RCC 7860 (cell line): ENCODE results near the gene PPL.
"Not testable (repeated sequence)": the region's sequence is repeated elsewhere in the genome, so short reads cannot be mapped to it uniquely, and the experiment has no call there.

Experiments
- DNase-seq: peaks from one replicate; pipeline ENCODE4 v3.0.0-alpha.2; 2015; ENCODE audit warnings: low spot score
- FAIRE-seq: peaks from 2 replicates; lab custom pipeline; 2012; peaks lifted over from hg19 to GRCh38; lab: Jason Lieb, UNC

Gene PPL

DNA sequence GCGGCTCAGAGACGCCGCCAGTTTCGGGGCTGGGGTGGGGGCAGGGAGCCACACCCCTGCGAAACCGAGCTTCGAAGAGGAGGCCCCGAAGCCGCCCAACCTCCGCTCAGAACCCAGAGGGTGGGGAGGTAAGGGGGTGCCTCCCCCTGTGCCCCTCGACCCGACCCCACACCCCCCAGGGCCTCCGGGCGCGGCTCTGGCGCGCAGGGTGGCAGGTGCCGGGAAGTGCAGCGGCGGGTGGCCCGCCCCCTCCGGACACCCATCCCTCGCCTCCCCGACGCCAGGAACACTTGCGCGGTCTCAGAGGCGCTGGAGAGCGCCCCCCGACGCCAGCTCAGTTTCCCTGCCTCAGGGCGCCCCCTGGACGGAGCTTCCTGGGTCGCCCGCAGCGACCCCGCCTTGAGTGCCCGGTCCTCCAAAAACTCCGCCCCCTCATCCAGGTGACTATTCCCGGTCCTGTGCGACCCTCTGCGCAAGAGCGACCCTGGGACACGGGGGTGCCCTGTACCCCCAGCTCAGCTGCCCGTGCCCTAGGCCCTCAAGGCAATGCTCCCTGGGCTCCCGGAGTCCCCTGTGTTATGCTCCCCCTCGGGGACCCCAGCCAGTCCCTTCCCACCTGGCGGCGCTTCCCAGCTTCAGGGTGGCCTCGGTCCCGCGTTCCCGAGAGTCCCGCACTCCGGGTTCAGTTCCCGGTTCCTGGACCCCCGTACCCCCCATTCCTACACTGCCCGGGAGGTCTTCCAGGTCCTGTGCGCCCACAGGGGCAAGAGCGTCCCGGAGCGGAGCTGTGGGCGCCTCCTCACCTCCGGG, 562 bp downstream of the PPL start:
- FAIRE-seq (no peak), DNase-seq (no peak)

DNA sequence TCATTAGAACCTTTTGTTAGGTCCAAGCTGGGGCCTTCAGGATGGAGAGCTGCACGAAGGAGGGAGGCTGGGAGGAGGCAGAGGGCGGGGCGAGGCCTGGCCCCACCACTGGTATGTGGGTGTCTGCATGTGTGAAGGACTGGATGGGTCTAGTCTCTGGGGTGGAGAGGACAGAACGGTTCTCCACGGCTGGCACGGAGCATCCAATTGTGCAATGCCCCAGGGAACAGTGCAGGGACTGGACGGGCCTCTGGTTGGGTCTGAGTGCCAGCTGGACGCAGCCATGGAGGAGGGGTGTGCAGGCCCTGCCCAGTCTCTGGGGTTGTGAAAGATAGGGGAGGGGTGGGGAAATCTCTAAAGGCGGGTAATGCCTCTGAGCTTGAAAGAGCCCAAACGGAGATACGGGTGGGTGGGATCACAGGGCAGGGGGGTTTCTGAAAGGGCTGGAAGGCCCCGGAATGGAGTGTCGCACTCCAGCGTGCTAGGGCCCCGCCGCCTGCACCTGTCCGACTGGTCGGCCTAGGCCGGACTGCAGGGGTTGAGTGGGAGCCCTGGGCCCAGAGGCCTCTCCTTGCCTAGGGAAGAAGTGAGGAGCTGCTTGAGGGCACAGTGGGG, 1.6 kb downstream of the PPL start:
- DNase-seq, result no peak
- FAIRE-seq, result no peak

DNA sequence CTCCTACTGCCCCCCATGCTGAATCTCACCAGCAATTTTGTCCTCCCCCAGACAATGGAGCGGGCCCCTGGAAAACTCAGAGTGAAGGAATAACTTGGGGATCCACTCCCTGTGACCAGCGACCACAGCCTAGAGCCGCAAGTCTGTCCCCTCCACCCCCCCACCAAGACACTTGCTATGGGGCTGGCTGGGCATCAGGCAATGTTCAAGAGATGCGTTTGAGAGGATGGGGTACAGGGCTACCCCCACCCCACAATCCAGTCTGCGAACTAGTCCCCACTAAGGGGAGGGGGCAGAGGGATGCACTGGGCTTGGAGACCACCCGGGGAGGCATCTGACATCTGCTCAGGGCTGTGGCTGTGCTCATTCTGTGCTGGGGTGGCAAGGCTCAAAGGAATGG, 2.4 kb downstream of the PPL start:
- no peak for DNase-seq
- no peak for FAIRE-seq

GRCh38 chr16:4933871-4934395, 3.0 kb downstream of the PPL start:
- DNase-seq (no peak), FAIRE-seq (no peak)

- DNase-seq (no peak), FAIRE-seq (no peak)
Observed at GRCh38 chr16:4933433-4933832, 3.5 kb downstream of the PPL start.

DNA sequence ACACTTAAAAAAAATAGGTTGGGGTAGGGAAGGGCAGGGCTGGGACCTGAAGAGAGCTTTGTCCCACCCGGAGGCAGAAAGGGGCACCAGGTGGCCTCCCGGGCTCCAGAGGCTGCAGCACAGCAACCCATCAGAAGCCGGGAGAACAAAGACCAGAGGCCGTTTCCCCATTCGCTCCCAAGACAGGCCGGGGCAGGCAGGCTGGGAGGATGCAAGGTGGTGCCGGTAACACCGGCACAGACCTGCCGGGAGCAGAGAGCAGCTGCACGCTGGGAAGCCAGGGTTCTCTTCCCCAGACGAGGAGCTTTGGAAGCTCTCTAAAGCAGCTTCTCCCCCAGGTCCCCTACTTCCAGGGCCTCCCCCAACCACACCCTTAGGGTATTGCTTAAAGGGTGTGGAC, 5.6 kb downstream of the PPL start:
- FAIRE-seq, result no peak

GRCh38 chr16:4929619-4930018, 7.3 kb downstream of the PPL start:
- DNase-seq, FAIRE-seq: not testable (repeated sequence)

More for the DNA sequence above, 5.6 kb downstream of the PPL start:
- DNase-seq, result no peak

GRCh38 chr16:4928227-4928626, 8.7 kb downstream of the PPL start:
- DNase-seq, result no peak

GRCh38 chr16:4927661-4928060, 9.3 kb downstream of the PPL start:
- DNase-seq (no peak), FAIRE-seq (no peak)

More at GRCh38 chr16:4928227-4928626, 8.7 kb downstream of the PPL start:
- FAIRE-seq, result no peak

DNA sequence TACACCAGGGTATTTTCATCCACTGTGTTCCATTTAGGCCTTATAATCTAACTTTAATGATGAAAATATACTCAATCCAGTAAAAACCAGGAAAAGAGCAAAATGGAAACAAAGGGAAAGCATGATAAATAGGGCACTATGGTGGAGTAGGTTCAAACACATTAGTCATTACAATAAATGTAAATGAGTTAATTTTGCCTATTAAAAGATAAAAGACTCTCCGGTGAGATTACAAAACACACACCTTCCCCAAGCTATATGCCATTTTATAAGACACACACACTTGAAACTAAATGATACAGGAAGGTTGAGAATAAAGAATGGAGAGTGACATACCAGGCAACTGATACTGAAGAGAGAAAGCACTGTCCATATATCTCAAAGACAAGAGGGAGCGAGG, 10.0 kb downstream of the PPL start:
- DNase-seq, result no peak
- FAIRE-seq, result no peak

GRCh38 chr16:4925791-4926190, 11.2 kb downstream of the PPL start:
- no peak for FAIRE-seq

GRCh38 chr16:4925293-4925607, 11.7 kb downstream of the PPL start:
- FAIRE-seq, result no peak
- DNase-seq, result no peak

More at GRCh38 chr16:4925791-4926190, 11.2 kb downstream of the PPL start:
- DNase-seq, result no peak

- DNase-seq (no peak), FAIRE-seq (no peak)
Observed at GRCh38 chr16:4924593-4925292, 12.2 kb downstream of the PPL start.

DNA sequence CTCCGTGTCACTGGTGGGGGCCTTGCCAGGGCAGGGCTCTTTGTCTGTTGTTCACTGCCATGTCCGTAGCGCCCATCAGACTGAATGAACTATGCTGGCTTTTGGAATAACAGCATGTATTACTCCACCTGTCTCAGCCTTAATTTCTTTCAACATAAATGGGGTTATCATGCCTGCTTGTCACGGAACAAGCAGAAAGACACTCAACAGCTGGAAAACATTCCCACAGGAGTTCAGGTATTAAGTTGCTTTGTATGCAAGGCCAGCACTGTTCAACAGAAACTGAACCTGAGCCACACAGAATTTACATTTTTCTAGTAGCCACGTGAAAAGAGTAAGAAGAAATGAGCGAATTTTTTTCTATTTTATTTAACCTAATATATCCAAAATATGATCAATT, 13.1 kb downstream of the PPL start:
- DNase-seq, result no peak

DNA sequence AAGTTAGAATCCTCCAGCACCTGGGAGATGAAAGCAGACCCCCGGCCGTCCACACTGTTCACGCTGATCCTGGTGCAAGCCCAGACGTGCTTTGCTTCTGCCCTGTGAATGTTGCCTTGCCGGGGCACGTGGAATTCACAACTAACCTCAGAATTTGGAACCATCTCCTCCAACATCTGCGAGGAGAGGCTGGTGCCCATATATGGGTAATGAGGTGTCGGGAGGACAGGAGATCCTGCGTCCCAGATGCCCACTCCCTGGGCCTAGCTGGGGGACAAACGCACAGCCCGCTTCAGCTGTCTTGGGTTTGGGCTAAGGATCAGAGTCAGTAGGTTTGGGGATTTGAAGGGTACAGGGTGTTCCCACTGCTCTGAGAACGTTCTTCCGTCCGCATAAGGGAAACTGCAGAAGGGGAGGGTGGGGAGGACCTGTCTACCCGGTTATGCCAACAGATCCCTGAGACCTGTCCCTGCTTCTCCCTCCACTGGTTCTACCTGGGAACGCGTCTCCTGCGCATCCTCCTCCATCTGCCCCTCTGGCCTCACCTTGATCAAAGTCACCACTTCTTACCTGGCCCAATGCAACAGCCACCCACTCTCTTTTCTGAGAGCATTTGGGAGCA, 14.1 kb downstream of the PPL start:
- no peak for FAIRE-seq

More for the DNA sequence above, 13.1 kb downstream of the PPL start:
- FAIRE-seq, result no peak

GRCh38 chr16:4920826-4921225, 16.1 kb downstream of the PPL start:
- no peak for DNase-seq
- no peak for FAIRE-seq

More for the DNA sequence above, 14.1 kb downstream of the PPL start:
- no peak for DNase-seq

- no peak for DNase-seq
- FAIRE-seq, result no peak
Observed at GRCh38 chr16:4918781-4919251, 18.1 kb downstream of the PPL start.

GRCh38 chr16:4917117-4917516, 19.8 kb downstream of the PPL start:
- DNase-seq, result no peak
- FAIRE-seq, result no peak

- FAIRE-seq, result no peak
Observed at GRCh38 chr16:4915226-4915761, 21.7 kb downstream of the PPL start.

DNA sequence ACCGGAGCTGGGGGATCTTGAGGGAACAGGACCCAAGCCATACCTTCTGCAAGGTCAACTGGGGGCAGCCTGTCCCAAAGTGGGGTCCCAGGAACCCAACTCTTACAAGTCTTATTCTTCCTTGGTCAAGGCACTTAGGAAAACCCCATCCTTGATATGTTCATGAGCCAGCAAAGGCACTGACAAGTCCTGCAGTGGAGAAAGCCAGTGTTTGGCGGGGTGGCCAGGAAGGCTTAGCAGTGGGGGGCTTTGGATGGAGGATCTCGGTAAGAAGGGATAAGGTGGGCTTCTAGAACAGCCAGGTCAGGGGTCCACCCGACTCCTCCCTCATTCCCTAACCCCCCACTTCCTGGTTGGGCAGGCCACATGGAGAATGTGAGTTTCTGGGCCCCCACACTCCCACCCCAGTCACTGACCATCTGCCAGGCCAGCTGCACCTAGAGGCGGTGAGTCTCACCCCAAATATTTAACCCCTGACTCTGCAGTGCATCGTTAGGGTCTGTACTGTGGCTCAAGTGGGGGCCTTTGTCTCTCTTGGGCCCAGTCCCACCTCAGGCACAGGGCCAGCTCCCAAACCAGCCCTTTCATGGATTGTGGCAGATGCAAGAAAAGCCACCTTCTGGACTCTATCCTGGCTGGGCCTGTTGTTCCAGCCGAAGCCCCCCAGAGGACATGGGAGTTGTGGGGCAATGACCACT, 22.3 kb downstream of the PPL start:
- no peak for FAIRE-seq
- DNase-seq, result no peak

More at GRCh38 chr16:4915226-4915761, 21.7 kb downstream of the PPL start:
- peak; percentile 45 for DNase-seq
